Measurements from ENCODE around the gene GPR75.
"Not testable (repeated sequence)": the region's sequence is repeated elsewhere in the genome, so short reads cannot be mapped to it uniquely, and the experiment has no call there.

The GPR75 gene

GRCh38 chr2:53851052-53851757 lies 8.6 kb downstream of the GPR75 start:
- not testable (repeated sequence) for DNase-seq

GRCh38 chr2:53848062-53848461 lies 11.7 kb downstream of the GPR75 start:
- DNase-seq = no peak

- no peak for DNase-seq
Observed at GRCh38 chr2:53843595-53843994, 16.2 kb downstream of the GPR75 start.

DNA sequence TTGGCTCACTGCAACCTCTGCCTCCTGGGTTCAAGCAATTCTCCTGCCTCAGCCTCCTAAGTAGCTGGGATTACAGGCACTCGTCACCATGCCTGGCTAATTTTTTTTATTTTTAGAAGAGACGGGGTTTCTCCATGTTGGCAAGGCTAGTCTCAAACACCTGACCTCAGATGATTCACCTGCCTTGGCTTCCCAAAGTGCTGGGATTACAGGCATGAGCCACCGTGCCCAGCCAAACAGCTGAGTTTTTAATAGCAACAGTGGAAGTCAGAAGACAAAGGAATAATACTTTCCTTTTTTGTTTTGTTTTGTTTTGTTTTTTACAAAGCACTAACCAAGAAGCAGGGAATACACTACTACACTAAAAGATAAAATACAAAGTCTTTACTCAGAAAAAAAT lies 16.9 kb downstream of the GPR75 start:
- no peak for DNase-seq

- not testable (repeated sequence) for DNase-seq
Observed at GRCh38 chr2:53841651-53842050, 18.1 kb downstream of the GPR75 start.

- no peak for DNase-seq
Observed at GRCh38 chr2:53840580-53840979, 19.2 kb downstream of the GPR75 start.

- DNase-seq = not testable (repeated sequence)
Observed at GRCh38 chr2:53829980-53830290, 29.8 kb downstream of the GPR75 start.

DNA sequence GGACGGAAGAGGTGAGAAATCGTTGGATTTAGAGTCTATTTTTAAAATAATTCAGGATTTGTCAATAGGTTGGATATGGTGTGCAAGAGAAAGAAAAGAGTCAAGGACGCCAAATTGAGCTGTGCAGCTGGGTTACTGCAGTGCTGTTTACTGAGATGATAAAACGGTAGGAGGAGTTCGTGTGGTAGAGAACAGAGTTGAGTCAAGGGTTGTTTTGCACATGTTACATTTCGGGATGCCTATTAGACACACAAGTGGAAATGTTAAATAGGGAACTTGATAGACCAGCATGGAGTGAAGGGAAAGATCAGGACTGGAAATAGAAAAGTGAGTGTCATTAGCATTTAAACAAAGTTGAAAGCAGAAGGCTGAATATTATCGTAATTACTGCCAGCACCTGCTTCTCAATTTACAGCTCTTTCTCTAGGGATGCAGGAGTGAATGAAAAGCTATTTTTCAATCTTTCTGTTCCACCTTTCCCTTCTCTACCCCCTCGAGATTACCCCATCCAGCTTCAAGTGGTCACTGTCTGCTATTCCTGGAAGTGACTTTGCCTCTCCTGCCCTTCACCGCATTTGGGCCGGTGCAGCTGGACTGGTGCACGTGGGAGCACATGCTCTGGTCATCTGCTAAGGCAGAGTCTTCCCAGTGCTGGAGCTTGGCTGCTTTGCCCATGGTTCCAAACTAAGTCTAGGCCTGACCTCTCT lies 30.3 kb downstream of the GPR75 start:
- DNase-seq = no peak

DNA sequence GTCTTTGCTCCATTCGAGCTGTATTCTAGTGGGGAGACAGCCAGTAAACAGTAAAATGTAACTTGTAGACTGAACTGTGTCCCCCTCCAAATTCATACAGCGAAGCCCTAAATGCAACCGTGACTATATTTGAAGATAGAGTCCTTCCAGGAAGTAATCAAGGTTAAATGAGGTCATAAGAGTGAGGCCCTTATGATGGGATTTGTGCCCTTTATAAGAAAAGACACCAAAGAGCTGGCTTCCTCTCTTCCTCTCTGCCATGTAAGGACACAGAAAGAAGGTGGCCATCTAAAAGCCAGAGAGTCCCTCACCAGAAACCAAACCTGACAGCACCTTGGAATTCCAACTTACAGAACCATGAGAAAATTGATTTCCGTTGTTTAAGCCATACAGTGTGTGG lies 31.4 kb downstream of the GPR75 start:
- DNase-seq = no peak

- DNase-seq = no peak
Observed at GRCh38 chr2:53827398-53828175, 32.2 kb downstream of the GPR75 start.

DNA sequence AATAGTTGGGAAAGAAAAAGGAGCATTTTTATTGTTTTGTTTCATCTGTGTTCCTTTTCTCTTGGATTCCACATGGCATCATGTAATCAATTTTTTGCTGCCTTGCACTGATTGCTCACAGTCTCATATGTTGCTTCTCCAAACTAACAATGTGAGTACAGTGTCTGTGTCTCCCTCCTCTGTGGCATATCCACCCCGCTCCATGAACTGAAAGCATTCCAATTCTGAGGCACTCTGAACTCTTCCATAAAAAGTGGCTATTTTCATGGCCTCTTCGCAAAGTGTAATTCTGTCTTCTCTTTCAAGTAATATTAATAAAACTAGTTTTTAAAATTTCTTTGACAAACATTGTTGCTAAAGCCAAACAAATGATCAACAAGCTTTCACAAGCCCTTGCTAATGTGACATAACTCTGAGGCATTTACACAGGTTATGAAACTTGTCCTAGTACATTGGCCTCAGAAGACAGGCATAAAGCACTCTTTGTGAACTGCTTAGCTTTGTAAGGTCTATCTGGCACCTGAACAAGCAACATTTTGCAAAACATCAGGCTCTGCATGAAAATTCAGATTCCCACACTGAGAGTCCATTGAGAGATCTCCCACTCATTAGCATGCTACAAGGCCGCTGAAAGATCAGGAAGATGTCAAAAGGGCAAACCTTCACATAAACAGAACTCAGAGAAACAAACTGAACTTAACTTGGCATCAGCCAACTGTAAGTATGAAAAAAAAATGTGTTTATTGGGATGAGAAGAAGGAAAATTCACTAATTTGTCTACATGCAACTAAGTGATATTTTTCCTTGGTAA lies 33.0 kb downstream of the GPR75 start:
- no peak for DNase-seq

- DNase-seq = no peak
Observed at GRCh38 chr2:53826030-53826410, 33.7 kb downstream of the GPR75 start.

GRCh38 chr2:53823639-53824038 lies 36.1 kb downstream of the GPR75 start:
- peak in 1 of 6 experiments; percentile 1 for DNase-seq

- no peak for DNase-seq
Observed at GRCh38 chr2:53821810-53822209, 38.0 kb downstream of the GPR75 start.

- DNase-seq = no peak
Observed at GRCh38 chr2:53820711-53821110, 39.1 kb downstream of the GPR75 start.

GRCh38 chr2:53820048-53820447 lies 39.7 kb downstream of the GPR75 start:
- DNase-seq = no peak

GRCh38 chr2:53819634-53820033 lies 40.1 kb downstream of the GPR75 start:
- no peak for DNase-seq

DNA sequence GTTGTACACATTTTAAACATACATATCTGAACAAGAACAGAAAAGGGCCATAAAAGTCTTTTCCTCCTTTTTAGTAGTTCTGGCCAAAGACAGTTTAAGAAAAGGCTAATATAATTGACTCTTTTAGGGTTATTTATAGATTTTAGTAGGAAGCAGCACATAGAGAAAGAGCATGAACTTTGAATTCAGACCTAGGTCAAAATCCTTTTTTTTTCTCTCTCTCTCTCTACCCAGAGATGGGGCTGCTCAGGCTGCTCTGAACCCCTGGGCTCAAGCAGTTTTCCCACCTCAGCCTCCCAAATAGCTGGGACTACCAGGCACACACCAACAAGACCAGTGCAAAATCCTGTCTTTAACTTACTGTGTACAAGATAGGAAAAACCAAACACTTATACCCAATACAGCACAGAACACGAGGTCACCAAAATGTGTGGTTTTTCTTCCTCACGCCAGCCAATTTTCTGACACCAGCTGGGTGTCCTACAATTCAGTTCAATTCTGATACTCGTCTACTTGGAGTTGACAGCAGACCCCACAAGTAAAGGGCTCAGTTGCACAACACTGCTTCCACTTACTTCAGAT lies 40.8 kb downstream of the GPR75 start:
- no peak for DNase-seq

DNA sequence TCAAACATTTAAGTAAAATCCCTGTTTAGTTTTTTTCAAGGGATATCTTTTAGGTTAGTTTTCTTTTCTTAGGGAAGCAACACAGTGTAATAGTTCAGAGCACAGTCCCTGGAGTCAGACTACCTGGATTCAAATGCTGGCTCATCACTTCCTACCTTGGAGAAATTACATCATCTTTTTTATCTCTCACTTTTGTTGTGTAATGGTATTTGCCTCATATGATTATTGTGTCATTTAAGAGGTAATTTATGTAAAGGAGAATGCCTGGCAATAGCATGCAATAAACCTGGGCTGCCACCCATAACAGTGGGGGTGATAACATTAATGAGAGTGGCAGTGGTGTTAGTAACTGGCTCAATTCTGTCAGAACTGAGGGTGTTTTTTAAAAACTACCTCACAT lies 46.6 kb downstream of the GPR75 start:
- no peak for DNase-seq

DNA sequence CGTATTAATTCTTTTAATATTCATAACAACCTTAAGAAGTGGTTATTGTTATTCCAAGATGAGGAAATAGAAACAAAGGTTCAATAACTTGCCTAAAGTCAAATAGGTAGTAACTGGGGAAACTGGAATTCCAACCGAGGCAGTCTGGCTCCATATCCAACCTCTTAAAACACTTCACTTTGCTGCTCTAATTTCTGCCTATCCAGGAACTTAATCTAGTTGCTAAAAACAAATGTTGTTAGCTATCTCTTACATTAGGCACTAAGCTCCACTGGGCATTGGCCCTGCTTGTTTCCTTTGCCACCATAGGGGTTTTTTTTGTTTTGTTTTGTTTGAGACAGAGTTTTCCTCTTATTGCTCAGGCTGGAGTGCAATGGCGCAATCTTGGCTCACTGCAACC lies 48.2 kb downstream of the GPR75 start:
- DNase-seq = no peak
